ENCODE results near the gene BOLA3.

DNA sequence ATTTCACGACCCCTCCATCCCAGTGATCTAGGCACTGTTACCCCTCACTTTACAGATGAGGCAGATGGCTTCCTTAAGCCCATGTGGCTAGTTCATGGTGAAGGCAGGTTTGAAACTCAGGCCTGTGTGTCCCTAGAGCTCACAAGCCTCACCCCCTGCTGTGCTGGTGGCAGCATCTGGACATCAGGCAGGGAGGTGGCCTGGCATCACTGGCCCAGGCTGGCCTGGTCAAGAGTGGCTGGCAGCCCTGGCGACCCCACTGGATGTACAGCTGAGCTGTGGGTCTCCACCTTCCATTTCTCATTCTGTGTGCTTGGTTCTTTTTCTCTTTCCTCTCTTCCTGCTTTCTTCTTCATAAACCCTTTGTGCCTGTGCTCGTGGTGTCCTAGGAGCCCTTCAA, 56.3 kb downstream of the BOLA3 start:
- TF ChIP-seq CTCF (IDR thresholded peaks at IDR 0.05; ENCODE audit: low read length), result no peak
- TF ChIP-seq EZH2 (IDR thresholded peaks at IDR 0.05; ENCODE audit: borderline replicate concordance, low read length), result no peak

Data from OCI-LY1 (cell line).